ENCODE results near the gene GRK5.
"Not testable (repeated sequence)": the region's sequence is repeated elsewhere in the genome, so short reads cannot be mapped to it uniquely, and the experiment has no call there.

GRK5 gene

GRCh38 chr10:119252470-119253151 lies 45.2 kb downstream of the GRK5 start:
- no peak for DNase-seq

GRCh38 chr10:119253433-119254174 lies 46.2 kb downstream of the GRK5 start:
- DNase-seq: no peak

- DNase-seq: no peak
These were observed 47.0 kb downstream of the GRK5 start for GRCh38 chr10:119254335-119254734.

- DNase-seq: no peak
These were observed 48.7 kb downstream of the GRK5 start for GRCh38 chr10:119256030-119256429.

- DNase-seq: no peak
These were observed 49.5 kb downstream of the GRK5 start for GRCh38 chr10:119256897-119257296.

- DNase-seq: no peak
These were observed 50.6 kb downstream of the GRK5 start for GRCh38 chr10:119257899-119258419.

GRCh38 chr10:119259345-119259744 lies 52.0 kb downstream of the GRK5 start:
- DNase-seq: no peak

- not testable (repeated sequence) for DNase-seq
These were observed 53.6 kb downstream of the GRK5 start for GRCh38 chr10:119261016-119261415.

- no peak for DNase-seq
These were observed 56.7 kb downstream of the GRK5 start for GRCh38 chr10:119263951-119264617.

GRCh38 chr10:119265691-119266090 lies 58.3 kb downstream of the GRK5 start:
- DNase-seq: no peak

GRCh38 chr10:119267384-119267783 lies 60.0 kb downstream of the GRK5 start:
- DNase-seq: no peak

- no peak for DNase-seq
These were observed 61.1 kb downstream of the GRK5 start for GRCh38 chr10:119268428-119268827.

- no peak for DNase-seq
These were observed 61.6 kb downstream of the GRK5 start for GRCh38 chr10:119268871-119269506.

- no peak for DNase-seq
These were observed 62.4 kb downstream of the GRK5 start for GRCh38 chr10:119269737-119270136.

- no peak for DNase-seq
These were observed 63.5 kb downstream of the GRK5 start for GRCh38 chr10:119270762-119271366.

GRCh38 chr10:119272338-119272734 lies 65.0 kb downstream of the GRK5 start:
- DNase-seq: not testable (repeated sequence)

- DNase-seq: no peak
These were observed 65.4 kb downstream of the GRK5 start for GRCh38 chr10:119272736-119273135.

GRCh38 chr10:119273413-119273812 lies 66.0 kb downstream of the GRK5 start:
- no peak for DNase-seq

- no peak for DNase-seq
These were observed 67.2 kb downstream of the GRK5 start for GRCh38 chr10:119274519-119275045.

GRCh38 chr10:119275085-119275484 lies 67.7 kb downstream of the GRK5 start:
- DNase-seq: no peak

- DNase-seq: not testable (repeated sequence)
These were observed 68.8 kb downstream of the GRK5 start for GRCh38 chr10:119276194-119276593.

GRCh38 chr10:119278126-119278709 lies 70.8 kb downstream of the GRK5 start:
- DNase-seq: no peak
